H1 (cell line): Measurements from ENCODE around the gene SMYD3. TPM values are rescaled to one million over a fixed set of nuclear protein-coding genes. Genes with fewer than 3 reads are reported as not detected.

ENCODE experiments used
- CTBP2 ChIP-seq: IDR thresholded peaks from 2 replicates; pipeline ENCODE4 v1.7.0; 2011; ENCODE audit warnings: borderline replicate concordance, mild to moderate bottlenecking, moderate library complexity, mixed read lengths, low read length; ENCODE audit not compliant: insufficient read depth, insufficient read length
- EZH2 ChIP-seq: fragments of 200-600 bp; sonication (generic); IDR thresholded peaks from 2 replicates; pipeline ENCODE4 v1.7.1; 2012; ENCODE audit warnings: low read depth, mild to moderate bottlenecking, moderate library complexity, low read length, inconsistent platforms; ENCODE audit not compliant: severe bottlenecking
- GABPA ChIP-seq: IDR thresholded peaks from 2 replicates; pipeline ENCODE4 v1.6.1; 2011; ENCODE audit warnings: mild to moderate bottlenecking, low read length, moderate library complexity, borderline replicate concordance; ENCODE audit not compliant: insufficient read depth
- JUND ChIP-seq: IDR thresholded peaks from 2 replicates; pipeline ENCODE4 v1.6.1; 2011; ENCODE audit warnings: mild to moderate bottlenecking, improper control_type of control experiment, low read length
- SAP30 ChIP-seq: fragments of 300-600 bp; sonication (generic); IDR thresholded peaks from 2 replicates; pipeline ENCODE4 v1.7.1; 2012; ENCODE audit warnings: low read length, moderate library complexity, mild to moderate bottlenecking, inconsistent platforms; ENCODE audit not compliant: insufficient read depth, insufficient replicate concordance
- SUZ12 ChIP-seq: fragments of 200-600 bp; sonication (generic); IDR thresholded peaks from 2 replicates; pipeline ENCODE4 v1.6.1; 2012; ENCODE audit warnings: mild to moderate bottlenecking, inconsistent platforms, low read length, moderate library complexity, mixed read lengths
- polyA plus RNA-seq, 7 experiments: library from polyadenylated mRNA; depleted of rRNA in 3 of 7; stranded (reverse) in 5 of 7; unstranded in 2 of 7; fragments of >200 nt in 5 of 7; fragments of 200-250 nt in 2 of 7; gene quantifications; 1 replicate in 5 of 7; 2 replicates in 1 of 7; 4 replicates in 1 of 7; pipeline versions ENCODE4 v1.2.1 to v1.2.3, GENCODE V29; 2011 to 2013; ENCODE audit warnings: missing spikeins in 2 of 7, mixed read lengths in 2 of 7
- total RNA-seq: library from RNA; stranded (reverse); fragmentation: NEBNext Ultra II Directional; extraction: Animal tissue kit (Norgen Biotek cat#: 25700); gene quantifications from 2 replicates; pipeline ENCODE4 v1.2.1, GENCODE V29; 2021

SMYD3 gene
- total and polyA plus RNA-seq, 2 of the 8 experiments (the other 6 are each of a cell fraction or from before 2014, with no cell fraction given), result 17.3 to 25.4 TPM

GRCh38 chr1:245937316-245938045 is 569.6 kb downstream of the SMYD3 start (continued):
- TF ChIP-seq GABPA (no peak), EZH2 (no peak), JUND (no peak), SAP30 (no peak), SUZ12 (no peak), CTBP2 (no peak)
